SK-N-SH (cell line): Measurements from ENCODE around the gene CDH19.

ENCODE experiments used
- ELF1 ChIP-seq: IDR thresholded peaks from 2 replicates; pipeline ENCODE4 v1.4.0; 2012
- FOXM1 ChIP-seq: IDR thresholded peaks from 2 replicates; pipeline ENCODE4 v1.4.0; 2012; ENCODE audit warnings: low read depth, mild to moderate bottlenecking
- NFIC ChIP-seq: IDR thresholded peaks from 2 replicates; pipeline ENCODE4 v1.4.0; 2012; ENCODE audit warnings: borderline replicate concordance
- NRF1 ChIP-seq: IDR thresholded peaks from 2 replicates; pipeline ENCODE4 v1.6.1; 2012; ENCODE audit warnings: low read depth, mild to moderate bottlenecking, low read length
- RAD21 ChIP-seq: IDR thresholded peaks from 2 replicates; pipeline ENCODE4 v1.6.1; 2012; ENCODE audit warnings: mild to moderate bottlenecking, low read length
- REST ChIP-seq: IDR thresholded peaks from 2 replicates; pipeline ENCODE4 v1.6.1; 2012; ENCODE audit warnings: mild to moderate bottlenecking, low read depth, low read length, moderate library complexity
- ZBTB33 ChIP-seq: IDR thresholded peaks from 2 replicates; pipeline ENCODE4 v1.4.0; 2012; ENCODE audit warnings: low read depth, borderline replicate concordance
- TF ChIP-seq, protein P1 (sequence below): fragments of 200-600 bp; sonication (generic); IDR thresholded peaks from 2 replicates; pipeline ENCODE4 v1.6.1; 2017; ENCODE audit warnings: antibody characterized with exemption, mild to moderate bottlenecking, moderate library complexity
- TF ChIP-seq, protein P2 (sequence below): fragments of 150-350 bp; IDR thresholded peaks from 2 replicates; pipeline ENCODE4 v1.6.1; 2017; ENCODE audit warnings: antibody characterized with exemption, low read length, low read depth, borderline replicate concordance

- TF ChIP-seq, protein P1, sequence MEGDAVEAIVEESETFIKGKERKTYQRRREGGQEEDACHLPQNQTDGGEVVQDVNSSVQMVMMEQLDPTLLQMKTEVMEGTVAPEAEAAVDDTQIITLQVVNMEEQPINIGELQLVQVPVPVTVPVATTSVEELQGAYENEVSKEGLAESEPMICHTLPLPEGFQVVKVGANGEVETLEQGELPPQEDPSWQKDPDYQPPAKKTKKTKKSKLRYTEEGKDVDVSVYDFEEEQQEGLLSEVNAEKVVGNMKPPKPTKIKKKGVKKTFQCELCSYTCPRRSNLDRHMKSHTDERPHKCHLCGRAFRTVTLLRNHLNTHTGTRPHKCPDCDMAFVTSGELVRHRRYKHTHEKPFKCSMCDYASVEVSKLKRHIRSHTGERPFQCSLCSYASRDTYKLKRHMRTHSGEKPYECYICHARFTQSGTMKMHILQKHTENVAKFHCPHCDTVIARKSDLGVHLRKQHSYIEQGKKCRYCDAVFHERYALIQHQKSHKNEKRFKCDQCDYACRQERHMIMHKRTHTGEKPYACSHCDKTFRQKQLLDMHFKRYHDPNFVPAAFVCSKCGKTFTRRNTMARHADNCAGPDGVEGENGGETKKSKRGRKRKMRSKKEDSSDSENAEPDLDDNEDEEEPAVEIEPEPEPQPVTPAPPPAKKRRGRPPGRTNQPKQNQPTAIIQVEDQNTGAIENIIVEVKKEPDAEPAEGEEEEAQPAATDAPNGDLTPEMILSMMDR = no peak
- TF ChIP-seq RAD21 = no peak
- no peak for TF ChIP-seq FOXM1
- TF ChIP-seq NRF1 = no peak
- TF ChIP-seq, protein P2, sequence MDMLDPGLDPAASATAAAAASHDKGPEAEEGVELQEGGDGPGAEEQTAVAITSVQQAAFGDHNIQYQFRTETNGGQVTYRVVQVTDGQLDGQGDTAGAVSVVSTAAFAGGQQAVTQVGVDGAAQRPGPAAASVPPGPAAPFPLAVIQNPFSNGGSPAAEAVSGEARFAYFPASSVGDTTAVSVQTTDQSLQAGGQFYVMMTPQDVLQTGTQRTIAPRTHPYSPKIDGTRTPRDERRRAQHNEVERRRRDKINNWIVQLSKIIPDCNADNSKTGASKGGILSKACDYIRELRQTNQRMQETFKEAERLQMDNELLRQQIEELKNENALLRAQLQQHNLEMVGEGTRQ = no peak
- TF ChIP-seq ELF1 = no peak
- no peak for TF ChIP-seq REST
- TF ChIP-seq ZBTB33 = no peak
- no peak for TF ChIP-seq NFIC
Measured at GRCh38 chr18:66473882-66474281, 130.0 kb downstream of the CDH19 start.
